B cell (primary cell): ENCODE measurements around the gene ARL3. TPM values are rescaled to one million over a fixed set of nuclear protein-coding genes. Genes with fewer than 3 reads are reported as not detected.
"Not testable (repeated sequence)": the region's sequence is repeated elsewhere in the genome, so short reads cannot be mapped to it uniquely, and the experiment has no call there.

Experiments
- ATAC-seq: fragments of 200-7000 bp; cut with Tn5 transposase; one replicate; pipeline ENCODE4 v1.10.0; 2021; ENCODE audit warnings: low read depth, mild to moderate bottlenecking, moderate number of reproducible peaks, moderate library complexity
- CTCF ChIA-PET: fragments of 350-600 bp; sonication (Branson Sonifier 250); formaldehyde crosslinking; loops from one replicate; lab custom pipeline; 2021; ENCODE audit warnings: antibody characterized with exemption, inconsistent platforms; lab: Charles Lee
- POLR2A ChIA-PET: fragments of 350-600 bp; sonication (Branson Sonifier 250); formaldehyde crosslinking; loops from one replicate; lab custom pipeline; 2021; ENCODE audit warnings: antibody characterized with exemption; lab: Charles Lee
- DNase-seq: peaks from one replicate; pipeline ENCODE4 v3.0.0; 2013
- H2AFZ ChIP-seq: 2 replicates; pipeline ENCODE4 v1.6.1; 2012; ENCODE audit warnings: mild to moderate bottlenecking, low read depth, low read length; ENCODE audit not compliant: insufficient read depth, poor library complexity, severe bottlenecking
- H3K27ac ChIP-seq, 2 donors: 1 replicate in 1 of 2; 2 replicates in 1 of 2; pipeline ENCODE4 v1.5.1; 2012 to 2013; ENCODE audit warnings: low read length in 2 of 2, mild to moderate bottlenecking in 2 of 2, moderate library complexity in 1 of 2
- H3K27me3 ChIP-seq, 4 experiments: fragments of 200-600 bp in 1 of 4; sonication (generic) in 1 of 4; replicated peaks in 1 of 4; 1 replicate in 2 of 4; 2 replicates in 2 of 4; pipeline versions ENCODE4 v1.6.1 to v1.7.0; 2013 to 2016; ENCODE audit warnings: low read length in 3 of 4, mild to moderate bottlenecking in 2 of 4, mixed read lengths in 1 of 4, moderate library complexity in 1 of 4; ENCODE audit not compliant: insufficient read depth in 4 of 4, control insufficient read depth in 3 of 4; ENCODE audit errors: control extremely low read depth in 1 of 4
- H3K36me3 ChIP-seq, 2 experiments: replicated peaks in 1 of 2; 1 replicate in 1 of 2; 2 replicates in 1 of 2; pipeline versions ENCODE4 v1.6.1 to v1.7.1; 2013; ENCODE audit warnings: low read length in 1 of 2; ENCODE audit not compliant: insufficient read depth in 2 of 2, control insufficient read depth in 1 of 2; ENCODE audit errors: control extremely low read depth in 1 of 2, extremely low read depth in 1 of 2
- H3K4me1 ChIP-seq, 2 donors: fragments of 200-600 bp in 1 of 2; sonication (generic) in 1 of 2; 1 replicate in 1 of 2; 2 replicates in 1 of 2; pipeline versions ENCODE4 v1.5.1 to v1.6.1; 2013 to 2017; ENCODE audit warnings: low read length in 2 of 2; ENCODE audit not compliant: control insufficient read depth in 2 of 2, insufficient read depth in 2 of 2
- H3K4me2 ChIP-seq: replicated peaks from 2 replicates; pipeline ENCODE3; 2012; ENCODE audit warnings: mild to moderate bottlenecking, low read depth, low read length; ENCODE audit not compliant: poor library complexity, severe bottlenecking
- H3K4me3 ChIP-seq, 5 experiments: fragments of 200-600 bp in 1 of 5; sonication (generic) in 1 of 5; 1 replicate in 3 of 5; 2 replicates in 2 of 5; pipeline versions ENCODE4 v1.5.1 to v1.7.0; 2011 to 2016; ENCODE audit warnings: low read length in 4 of 5, mild to moderate bottlenecking in 4 of 5, low read depth in 2 of 5, control low read depth in 1 of 5, moderate library complexity in 1 of 5; ENCODE audit not compliant: insufficient read depth in 1 of 5; ENCODE audit errors: control extremely low read depth in 1 of 5, extremely low read depth in 1 of 5
- H3K79me2 ChIP-seq: fragments of 200-600 bp; sonication (generic); one replicate; pipeline ENCODE4 v1.6.0; 2016; ENCODE audit warnings: low read length; ENCODE audit not compliant: control insufficient read depth, insufficient read depth
- H3K9ac ChIP-seq: fragments of 200-600 bp; sonication (generic); 2 replicates; pipeline ENCODE4 v1.6.1; 2017; ENCODE audit warnings: mild to moderate bottlenecking, low read length, moderate library complexity
- H3K9me3 ChIP-seq, 3 donors: one replicate each; pipeline versions ENCODE4 v1.6.1 to v1.7.1; 2013; ENCODE audit warnings: low read length in 2 of 3; ENCODE audit not compliant: control insufficient read depth in 2 of 3, insufficient read depth in 1 of 3; ENCODE audit errors: control extremely low read depth in 1 of 3
- H4K20me1 ChIP-seq: 2 replicates; pipeline ENCODE4 v1.6.0; 2012; ENCODE audit warnings: mild to moderate bottlenecking, low read length; ENCODE audit not compliant: insufficient read depth, control insufficient read depth, poor library complexity, severe bottlenecking
- H3K27ac Mint-ChIP-seq: one replicate; pipeline ENCODE4 v1.8.0; 2021; ENCODE audit warnings: mixed read lengths
- H3K27me3 Mint-ChIP-seq: one replicate; pipeline ENCODE4 v1.8.0; 2021; ENCODE audit warnings: mixed read lengths
- H3K4me1 Mint-ChIP-seq: one replicate; pipeline ENCODE4 v1.8.0; 2021; ENCODE audit warnings: mixed read lengths
- H3K4me3 Mint-ChIP-seq: one replicate; pipeline ENCODE4 v1.8.0; 2021; ENCODE audit warnings: mixed read lengths
- H3K9me3 Mint-ChIP-seq: one replicate; pipeline ENCODE4 v1.8.0; 2022; ENCODE audit warnings: mixed read lengths; ENCODE audit not compliant: insufficient read depth
- CTCF ChIP-seq: fragments of 200-600 bp; IDR thresholded peaks from one replicate; pipeline ENCODE4 v1.8.0; 2022; ENCODE audit warnings: antibody characterized with exemption, mild to moderate bottlenecking
- EZH2 ChIP-seq: IDR thresholded peaks from 2 replicates; pipeline ENCODE4 v1.6.1; 2012; ENCODE audit warnings: borderline replicate concordance, low read depth, mild to moderate bottlenecking, moderate library complexity, low read length; ENCODE audit not compliant: insufficient read depth, poor library complexity, severe bottlenecking
- WGBS: methylation state at CpG from one replicate; pipeline ENCODE4 v1.1.5; 2013; ENCODE audit warnings: missing lambda C conversion rate; ENCODE audit not compliant: insufficient coverage; 5-methylcytosine and 5-hydroxymethylcytosine counted together
- intact Hi-C: fragments of 100-400 bp; cut with micrococcal nuclease; formaldehyde crosslinking; loops from one replicate; pipeline ENCODE4 v1.10.0; 2022
- polyA plus RNA-seq: library from polyadenylated mRNA; depleted of rRNA; stranded (reverse); fragments of >200 nt; gene quantifications from 2 replicates; pipeline ENCODE4 v1.2.3, GENCODE V29; 2012
- total RNA-seq, 2 donors: library from RNA; stranded (reverse); fragments of 120-200 nt in 1 of 2; gene quantifications; 1 replicate in 1 of 2; 2 replicates in 1 of 2; pipeline versions ENCODE4 v1.2.3 to v1.2.4, GENCODE V29; 2013 to 2022

The ARL3 gene
- total and polyA plus RNA-seq, 2 donors (not counting 1 experiment from before 2014, with no cell fraction given) = 0.91 to 5.5 TPM

GRCh38 chr10:102668326-102669107, 45.7 kb downstream of the ARL3 start:
- Histone ChIP-seq H3K4me1 (peaks cover 4% of the 10 kb centered on the region in 2 donors), H3K79me2 (no peaks in the 10 kb centered on the region), H4K20me1 (no peaks in the 10 kb centered on the region), H2AFZ (no peak overlapping the region), H3K36me3 (no peaks in the 10 kb centered on the region), H3K27me3 (no peaks in the 10 kb centered on the region), H3K9me3 (no peaks in the 10 kb centered on the region), H3K27ac (no peak overlapping the region), H3K4me2 (no peak overlapping the region), H3K4me3 (no peak overlapping the region), H3K9ac (no peak overlapping the region)
- H3K27ac Mint-ChIP-seq = no peak overlapping the region
- ChIA-PET POLR2A (interaction anchor here (0.5 to 0.6 kb wide), 2 partner anchors 23 to 155 kb away, joined by 3 read pairs; no protein-coding TSS in a partner anchor), CTCF (interaction anchor here (0.7 kb wide), 1 partner anchor 104 kb away, joined by 3 read pairs; no protein-coding TSS in a partner anchor)
- WGBS = 100% methylated on average over 3 of the region's 10 CpGs
- DNase-seq (peak; percentile 2), ATAC-seq (no peak)
- peaks cover 6% of the 10 kb centered on the region for H3K4me1 Mint-ChIP-seq
- H3K27me3 Mint-ChIP-seq = no peaks in the 10 kb centered on the region
- intact Hi-C loops = no loop called here
- H3K4me3 Mint-ChIP-seq = no peak overlapping the region
- H3K9me3 Mint-ChIP-seq = no peaks in the 10 kb centered on the region
- no peak for TF ChIP-seq EZH2
- TF ChIP-seq CTCF = no peak

GRCh38 chr10:102667411-102667810, 46.8 kb downstream of the ARL3 start:
- H2AFZ ChIP-seq, POLR2A ChIA-PET, H3K9ac ChIP-seq, intact Hi-C loops, DNase-seq, H4K20me1 ChIP-seq, H3K9me3 Mint-ChIP-seq, H3K4me3 ChIP-seq, H3K4me3 Mint-ChIP-seq, H3K36me3 ChIP-seq, H3K9me3 ChIP-seq, H3K4me1 Mint-ChIP-seq, H3K27me3 Mint-ChIP-seq, H3K79me2 ChIP-seq, H3K27ac ChIP-seq, H3K4me1 ChIP-seq, CTCF ChIA-PET, ATAC-seq, H3K27ac Mint-ChIP-seq, H3K4me2 ChIP-seq, H3K27me3 ChIP-seq: not testable (repeated sequence)
- 82% methylated on average over 1 of the region's 4 CpGs for WGBS
